ENCODE data around the gene DSCAML1. TPM values are rescaled to one million over a fixed set of nuclear protein-coding genes. Genes with fewer than 3 reads are reported as not detected.

Gene DSCAML1
- total RNA-seq, 1 experiment from 2014 or later: not detected

DNA sequence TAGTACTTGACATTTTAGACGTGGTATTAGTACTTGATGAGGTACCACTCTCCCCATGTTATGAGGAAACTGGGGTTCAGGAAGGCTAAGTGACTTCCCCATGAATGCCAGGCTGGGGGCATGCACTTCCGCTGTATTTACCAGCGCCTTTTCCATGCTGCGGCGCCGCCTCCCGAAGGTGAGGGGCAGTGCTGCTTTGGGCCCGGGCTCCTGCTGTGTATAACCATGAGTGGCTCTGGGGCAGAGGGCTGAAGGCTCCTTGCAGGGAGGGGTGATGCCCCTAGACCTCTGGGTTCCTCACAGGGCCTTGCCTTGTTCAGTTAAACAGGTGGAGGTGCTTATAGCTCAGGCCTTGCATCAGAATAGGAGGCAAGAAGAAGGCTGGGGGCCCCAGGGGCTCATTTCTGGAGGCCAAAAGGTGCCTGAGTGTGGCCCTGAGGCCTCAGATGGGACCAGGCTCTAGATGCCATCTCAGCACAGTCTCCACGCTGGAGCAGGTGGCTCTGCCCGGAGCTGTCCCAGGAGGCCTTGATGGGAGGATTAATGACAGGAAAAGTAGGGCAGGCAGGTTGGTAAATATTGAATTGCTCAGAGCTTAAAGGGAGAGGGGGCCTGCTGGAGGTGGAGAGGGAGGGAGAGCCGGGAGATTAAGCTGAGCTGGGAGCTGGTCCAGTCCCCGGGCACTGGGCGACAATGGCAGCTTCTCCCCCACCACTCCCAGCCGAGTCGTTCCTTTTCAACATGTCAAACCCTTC, 339.8 kb downstream of the DSCAML1 start:
- H3K27ac ChIP-seq (ENCODE audit: low read depth, low read length): no peak overlapping the region
- H3K9ac ChIP-seq (ENCODE audit: low read length): no peak overlapping the region
- ChIA-PET RAD21 (ENCODE audit: low non-redundant PET in 1 of 2, low total read pairs in 2 of 2, uncharacterized antibody in 2 of 2, unreplicated experiment in 2 of 2) (no interaction called here), POLR2A (no interaction called here), CTCF (no interaction called here)
- DNase-seq (ENCODE audit: low read depth, low spot score) (no peak), ATAC-seq (no peak)
- H3K9me2 ChIP-seq (ENCODE audit: insufficient read depth): no peaks in the 10 kb centered on the region
- H2AFZ ChIP-seq (ENCODE audit: low read depth, low read length, poor library complexity, severe bottlenecking): no peak overlapping the region
- intact Hi-C loops (cut with micrococcal nuclease): no loop called here
- BruUV-seq (replicated peaks): no TSS peak
- no peaks in the 10 kb centered on the region for H3K27me3 ChIP-seq (ENCODE audit: insufficient read depth, low read length)
- no peaks in the 10 kb centered on the region for H3K9me3 ChIP-seq (ENCODE audit: control insufficient read depth in 1 of 2, insufficient read depth in 1 of 2, low read depth in 1 of 2, low read length in 2 of 2)
- no peaks in the 10 kb centered on the region for H3K36me3 ChIP-seq (ENCODE audit: control insufficient read depth in 1 of 2, insufficient read depth in 2 of 2, low read length in 2 of 2)
- H3K79me2 ChIP-seq (ENCODE audit: insufficient read depth, low read length): no peaks in the 10 kb centered on the region
- TF ChIP-seq SRF (IDR thresholded peaks at IDR 0.05; ENCODE audit: low read depth): no peak
- TF ChIP-seq EZH2 (IDR thresholded peaks at IDR 0.05): no peak
- TF ChIP-seq REST (IDR thresholded peaks at IDR 0.05; ENCODE audit: low read depth): no peak
- TF ChIP-seq ZFX (IDR thresholded peaks at IDR 0.05): no peak
- TF ChIP-seq ZNF274 (IDR thresholded peaks at IDR 0.05; ENCODE audit: low read depth, low read length): no peak
- TF ChIP-seq, protein P1, sequence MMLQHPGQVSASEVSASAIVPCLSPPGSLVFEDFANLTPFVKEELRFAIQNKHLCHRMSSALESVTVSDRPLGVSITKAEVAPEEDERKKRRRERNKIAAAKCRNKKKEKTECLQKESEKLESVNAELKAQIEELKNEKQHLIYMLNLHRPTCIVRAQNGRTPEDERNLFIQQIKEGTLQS (IDR thresholded peaks at IDR 0.05): no peak
- TF ChIP-seq CBX3 (IDR thresholded peaks at IDR 0.05; ENCODE audit: low read depth): no peak
- TF ChIP-seq, protein P2, sequence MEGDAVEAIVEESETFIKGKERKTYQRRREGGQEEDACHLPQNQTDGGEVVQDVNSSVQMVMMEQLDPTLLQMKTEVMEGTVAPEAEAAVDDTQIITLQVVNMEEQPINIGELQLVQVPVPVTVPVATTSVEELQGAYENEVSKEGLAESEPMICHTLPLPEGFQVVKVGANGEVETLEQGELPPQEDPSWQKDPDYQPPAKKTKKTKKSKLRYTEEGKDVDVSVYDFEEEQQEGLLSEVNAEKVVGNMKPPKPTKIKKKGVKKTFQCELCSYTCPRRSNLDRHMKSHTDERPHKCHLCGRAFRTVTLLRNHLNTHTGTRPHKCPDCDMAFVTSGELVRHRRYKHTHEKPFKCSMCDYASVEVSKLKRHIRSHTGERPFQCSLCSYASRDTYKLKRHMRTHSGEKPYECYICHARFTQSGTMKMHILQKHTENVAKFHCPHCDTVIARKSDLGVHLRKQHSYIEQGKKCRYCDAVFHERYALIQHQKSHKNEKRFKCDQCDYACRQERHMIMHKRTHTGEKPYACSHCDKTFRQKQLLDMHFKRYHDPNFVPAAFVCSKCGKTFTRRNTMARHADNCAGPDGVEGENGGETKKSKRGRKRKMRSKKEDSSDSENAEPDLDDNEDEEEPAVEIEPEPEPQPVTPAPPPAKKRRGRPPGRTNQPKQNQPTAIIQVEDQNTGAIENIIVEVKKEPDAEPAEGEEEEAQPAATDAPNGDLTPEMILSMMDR (IDR thresholded peaks at IDR 0.05 in 2 of 3, conservative IDR thresholded peaks at IDR 0.05 in 1 of 3; ENCODE audit: borderline replicate concordance in 1 of 3, insufficient read depth in 1 of 3, low read depth in 2 of 3, low read length in 2 of 3): no peak
- TF ChIP-seq SIN3A (IDR thresholded peaks at IDR 0.05; ENCODE audit: low read depth): no peak
- no peak for TF ChIP-seq POLR2AphosphoS5 (IDR thresholded peaks at IDR 0.05; ENCODE audit: low read depth, low read length)
- TF ChIP-seq EZH2phosphoT487 (IDR thresholded peaks at IDR 0.05; ENCODE audit: borderline replicate concordance): no peak
- no peak for TF ChIP-seq YY1 (IDR thresholded peaks at IDR 0.05; ENCODE audit: extremely low read depth, insufficient replicate concordance, low read depth, low read length)
- TF ChIP-seq RAD21 (IDR thresholded peaks at IDR 0.05; ENCODE audit: low read depth): no peak
- no peak for TF ChIP-seq EGR1 (IDR thresholded peaks at IDR 0.05; ENCODE audit: low read depth)
- no peak for TF ChIP-seq CEBPB (IDR thresholded peaks at IDR 0.05; ENCODE audit: low read depth)
- no peak for TF ChIP-seq FOSL1 (IDR thresholded peaks at IDR 0.05; ENCODE audit: low read depth)
- no peak for TF ChIP-seq ZBTB33 (IDR thresholded peaks at IDR 0.05; ENCODE audit: extremely low read depth, insufficient replicate concordance, low read length)
- no peak for TF ChIP-seq POLR2A (IDR thresholded peaks at IDR 0.05; ENCODE audit: borderline replicate concordance, extremely low read depth, insufficient read depth, insufficient read length)
- no peaks in the 10 kb centered on the region for H4K20me1 ChIP-seq (ENCODE audit: insufficient read depth)
- H3K4me3 ChIP-seq (replicated peaks in 1 of 2; ENCODE audit: low read depth in 1 of 2, low read length in 2 of 2): no peak overlapping the region
- no peaks in the 10 kb centered on the region for H3K4me1 ChIP-seq (ENCODE audit: control insufficient read depth in 1 of 2, insufficient read depth in 2 of 2, low read length in 2 of 2)
- H3K4me2 ChIP-seq (ENCODE audit: low read length): no peak overlapping the region

All from HCT116 (cell line).